HepG2 (cell line): ENCODE measurements around the gene IGLL1. TPM values are rescaled to one million over a fixed set of nuclear protein-coding genes. Genes with fewer than 3 reads are reported as not detected.

Source experiments
- CEBPB ChIP-seq: IDR thresholded peaks from 2 replicates; pipeline ENCODE4 v1.6.1; 2011; ENCODE audit warnings: low read depth, low read length, improper control_type of control experiment, borderline replicate concordance
- FOSL1 ChIP-seq: sonication (generic); formaldehyde crosslinking; IDR thresholded peaks from 2 replicates; pipeline ENCODE4 v1.9.0; 2021; ENCODE audit warnings: missing genetic modification reagents, borderline replicate concordance
- GLI4 ChIP-seq: sonication (generic); formaldehyde crosslinking; IDR thresholded peaks from 2 replicates; pipeline ENCODE4 v1.5.1; 2020; ENCODE audit warnings: missing genetic modification reagents, mild to moderate bottlenecking, moderate library complexity, borderline replicate concordance
- HNRNPLL ChIP-seq: fragments of 200-400 bp; formaldehyde crosslinking; IDR thresholded peaks from 2 replicates; pipeline ENCODE4 v1.6.1; 2017; ENCODE audit warnings: mild to moderate bottlenecking, low read depth, low read length; ENCODE audit not compliant: poor library complexity, severe bottlenecking
- HNRNPUL1 ChIP-seq: fragments of 200-400 bp; formaldehyde crosslinking; IDR thresholded peaks from 2 replicates; pipeline ENCODE4 v1.6.1; 2017; ENCODE audit warnings: low read depth, mild to moderate bottlenecking, low read length, moderate library complexity
- KDM5B ChIP-seq: sonication (generic); formaldehyde crosslinking; IDR thresholded peaks from 2 replicates; pipeline ENCODE4 v1.4.0; 2020; ENCODE audit warnings: missing genetic modification reagents, mild to moderate bottlenecking, borderline replicate concordance
- PAWR ChIP-seq: sonication (generic); formaldehyde crosslinking; IDR thresholded peaks from 2 replicates; pipeline ENCODE4 v1.4.0; 2020; ENCODE audit warnings: missing genetic modification reagents, mild to moderate bottlenecking, borderline replicate concordance
- PCBP2 ChIP-seq: fragments of 200-400 bp; formaldehyde crosslinking; optimal IDR thresholded peaks from 2 replicates; pipeline ENCODE3; 2018; ENCODE audit warnings: low read length, low read depth; ENCODE audit not compliant: poor library complexity, severe bottlenecking
- POLR2G ChIP-seq: fragments of 200-400 bp; formaldehyde crosslinking; IDR thresholded peaks from 2 replicates; pipeline ENCODE4 v1.6.1; 2018; ENCODE audit warnings: mild to moderate bottlenecking, low read depth, low read length, moderate library complexity
- REPIN1 ChIP-seq: sonication (generic); formaldehyde crosslinking; IDR thresholded peaks from 2 replicates; pipeline ENCODE4 v1.8.0; 2022; ENCODE audit warnings: missing genetic modification reagents, low read depth, mild to moderate bottlenecking, borderline replicate concordance
- RFX3 ChIP-seq: IDR thresholded peaks from 2 replicates; pipeline ENCODE4 v1.6.1; 2016; ENCODE audit warnings: missing biosample characterization, missing genetic modification reagents
- SMAD9 ChIP-seq: sonication (generic); formaldehyde crosslinking; IDR thresholded peaks from 2 replicates; pipeline ENCODE4 v1.5.1; 2020; ENCODE audit warnings: mild to moderate bottlenecking, missing genetic modification reagents
- TGIF2 ChIP-seq: IDR thresholded peaks from 2 replicates; pipeline ENCODE4 v1.6.1; 2016; ENCODE audit warnings: control low read depth, missing compliant biosample characterization
- ZMAT3 ChIP-seq: sonication (generic); formaldehyde crosslinking; conservative IDR thresholded peaks from 2 replicates; pipeline ENCODE4 v1.7.0; 2021; ENCODE audit warnings: missing genetic modification reagents
- ZNF101 ChIP-seq: sonication (generic); formaldehyde crosslinking; IDR thresholded peaks from 2 replicates; pipeline ENCODE4 v1.4.0; 2020; ENCODE audit warnings: mild to moderate bottlenecking, low read depth, missing genetic modification reagents, borderline replicate concordance
- ZNF354B ChIP-seq: sonication (generic); formaldehyde crosslinking; IDR thresholded peaks from 2 replicates; pipeline ENCODE4 v1.8.0; 2022; ENCODE audit warnings: mild to moderate bottlenecking, missing genetic modification reagents
- ZNF501 ChIP-seq: sonication (generic); formaldehyde crosslinking; IDR thresholded peaks from 2 replicates; pipeline ENCODE4 v1.5.1; 2020; ENCODE audit warnings: mild to moderate bottlenecking, moderate library complexity, missing genetic modification reagents
- ZNF510 ChIP-seq: sonication (generic); formaldehyde crosslinking; IDR thresholded peaks from 2 replicates; pipeline ENCODE4 v1.4.0; 2020; ENCODE audit warnings: low read depth, mild to moderate bottlenecking, missing genetic modification reagents
- ZNF547 ChIP-seq: sonication (generic); formaldehyde crosslinking; IDR thresholded peaks from 2 replicates; pipeline ENCODE4 v1.5.1; 2020; ENCODE audit warnings: mild to moderate bottlenecking, missing genetic modification reagents
- ZNF572 ChIP-seq: sonication (generic); formaldehyde crosslinking; IDR thresholded peaks from 2 replicates; pipeline ENCODE4 v1.5.1; 2020; ENCODE audit warnings: mild to moderate bottlenecking, missing genetic modification reagents
- polyA plus RNA-seq, 8 experiments: library from polyadenylated mRNA; depleted of rRNA in 3 of 8; stranded (reverse) in 7 of 8; unstranded in 1 of 8; fragments of >200 nt; fragmentation: Illumina TruSeq in 4 of 8; extraction: Trizol in 4 of 8; gene quantifications; 2 replicates each; pipeline versions ENCODE4 v1.2.1 to v1.2.3, GENCODE V29; 2011 to 2016; ENCODE audit warnings: low read depth in 4 of 8, missing spikeins in 1 of 8, mixed read lengths in 1 of 8; ENCODE audit not compliant: insufficient read depth in 1 of 8
- total RNA-seq, 5 experiments: library from RNA; depleted of rRNA; stranded (reverse); fragments of >200 nt; fragmentation: Illumina TruSeq; extraction: Trizol; gene quantifications; 2 replicates each; pipeline ENCODE4 v1.2.3, GENCODE V29; 2016; ENCODE audit warnings: low read depth in 1 of 5
- TF ChIP-seq, protein P1 (sequence below): sonication (generic); formaldehyde crosslinking; IDR thresholded peaks from 2 replicates; pipeline ENCODE4 v1.4.0; 2020; ENCODE audit warnings: missing genetic modification reagents, borderline replicate concordance
- TF ChIP-seq, protein P2 (sequence below): sonication (generic); formaldehyde crosslinking; IDR thresholded peaks from 2 replicates; pipeline ENCODE4 v1.4.0; 2020; ENCODE audit warnings: missing genetic modification reagents, borderline replicate concordance
- TF ChIP-seq, protein P3 (sequence below): sonication (generic); formaldehyde crosslinking; IDR thresholded peaks from 2 replicates; pipeline ENCODE4 v1.8.0; 2022; ENCODE audit warnings: low read depth, missing genetic modification reagents
- TF ChIP-seq, protein P4 (sequence below): IDR thresholded peaks from 2 replicates; pipeline ENCODE4 v1.6.1; 2012; ENCODE audit warnings: inconsistent platforms

IGLL1 gene
- total and polyA plus RNA-seq, 2 of the 13 experiments (the other 11 are each of a cell fraction or from before 2014, with no cell fraction given), result not detected

DNA sequence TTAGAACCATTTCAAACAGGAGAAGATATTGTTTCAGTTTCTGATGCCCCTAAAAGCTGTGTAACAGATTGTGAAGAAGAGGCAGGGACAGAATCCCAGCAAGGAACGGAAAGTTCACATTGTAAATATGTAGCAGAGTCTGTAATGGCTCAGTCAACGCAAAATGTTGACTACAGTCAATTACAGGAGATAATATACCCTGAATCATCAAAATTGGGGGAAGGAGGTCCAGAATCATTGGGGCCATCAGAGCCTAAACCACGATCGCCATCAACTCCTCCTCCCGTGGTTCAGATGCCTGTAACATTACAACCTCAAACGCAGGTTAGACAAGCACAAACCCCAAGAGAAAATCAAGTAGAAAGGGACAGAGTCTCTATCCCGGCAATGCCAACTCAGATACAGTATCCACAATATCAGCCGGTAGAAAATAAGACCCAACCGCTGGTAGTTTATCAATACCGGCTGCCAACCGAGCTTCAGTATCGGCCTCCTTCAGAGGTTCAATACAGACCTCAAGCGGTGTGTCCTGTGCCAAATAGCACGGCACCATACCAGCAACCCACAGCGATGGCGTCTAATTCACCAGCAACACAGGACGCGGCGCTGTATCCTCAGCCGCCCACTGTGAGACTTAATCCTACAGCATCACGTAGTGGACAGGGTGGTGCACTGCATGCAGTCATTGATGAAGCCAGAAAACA is 40.8 kb downstream of the IGLL1 start (continued):
- no peak for TF ChIP-seq ZNF501 (CRISPR knock-in tag)
- TF ChIP-seq KDM5B (CRISPR knock-in tag), result no peak; the same call in 1 of the 2 replicates
- no peak for TF ChIP-seq HNRNPLL
- TF ChIP-seq POLR2G, result no peak
- no peak for TF ChIP-seq PCBP2
- TF ChIP-seq, protein P1, sequence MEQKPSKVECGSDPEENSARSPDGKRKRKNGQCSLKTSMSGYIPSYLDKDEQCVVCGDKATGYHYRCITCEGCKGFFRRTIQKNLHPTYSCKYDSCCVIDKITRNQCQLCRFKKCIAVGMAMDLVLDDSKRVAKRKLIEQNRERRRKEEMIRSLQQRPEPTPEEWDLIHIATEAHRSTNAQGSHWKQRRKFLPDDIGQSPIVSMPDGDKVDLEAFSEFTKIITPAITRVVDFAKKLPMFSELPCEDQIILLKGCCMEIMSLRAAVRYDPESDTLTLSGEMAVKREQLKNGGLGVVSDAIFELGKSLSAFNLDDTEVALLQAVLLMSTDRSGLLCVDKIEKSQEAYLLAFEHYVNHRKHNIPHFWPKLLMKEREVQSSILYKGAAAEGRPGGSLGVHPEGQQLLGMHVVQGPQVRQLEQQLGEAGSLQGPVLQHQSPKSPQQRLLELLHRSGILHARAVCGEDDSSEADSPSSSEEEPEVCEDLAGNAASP (CRISPR knock-in tag), result peak; percentile 70; the same call in 1 of the 2 replicates
- TF ChIP-seq ZNF354B (CRISPR knock-in tag), result no peak
- TF ChIP-seq HNRNPUL1, result no peak
- no peak for TF ChIP-seq ZNF101 (CRISPR knock-in tag)
- no peak for TF ChIP-seq RFX3
- TF ChIP-seq, protein P2, sequence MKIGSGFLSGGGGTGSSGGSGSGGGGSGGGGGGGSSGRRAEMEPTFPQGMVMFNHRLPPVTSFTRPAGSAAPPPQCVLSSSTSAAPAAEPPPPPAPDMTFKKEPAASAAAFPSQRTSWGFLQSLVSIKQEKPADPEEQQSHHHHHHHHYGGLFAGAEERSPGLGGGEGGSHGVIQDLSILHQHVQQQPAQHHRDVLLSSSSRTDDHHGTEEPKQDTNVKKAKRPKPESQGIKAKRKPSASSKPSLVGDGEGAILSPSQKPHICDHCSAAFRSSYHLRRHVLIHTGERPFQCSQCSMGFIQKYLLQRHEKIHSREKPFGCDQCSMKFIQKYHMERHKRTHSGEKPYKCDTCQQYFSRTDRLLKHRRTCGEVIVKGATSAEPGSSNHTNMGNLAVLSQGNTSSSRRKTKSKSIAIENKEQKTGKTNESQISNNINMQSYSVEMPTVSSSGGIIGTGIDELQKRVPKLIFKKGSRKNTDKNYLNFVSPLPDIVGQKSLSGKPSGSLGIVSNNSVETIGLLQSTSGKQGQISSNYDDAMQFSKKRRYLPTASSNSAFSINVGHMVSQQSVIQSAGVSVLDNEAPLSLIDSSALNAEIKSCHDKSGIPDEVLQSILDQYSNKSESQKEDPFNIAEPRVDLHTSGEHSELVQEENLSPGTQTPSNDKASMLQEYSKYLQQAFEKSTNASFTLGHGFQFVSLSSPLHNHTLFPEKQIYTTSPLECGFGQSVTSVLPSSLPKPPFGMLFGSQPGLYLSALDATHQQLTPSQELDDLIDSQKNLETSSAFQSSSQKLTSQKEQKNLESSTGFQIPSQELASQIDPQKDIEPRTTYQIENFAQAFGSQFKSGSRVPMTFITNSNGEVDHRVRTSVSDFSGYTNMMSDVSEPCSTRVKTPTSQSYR, result no peak
- TF ChIP-seq ZNF572, result no peak
- peak; percentile 57; the same call in 1 of the 2 replicates for TF ChIP-seq REPIN1 (CRISPR knock-in tag)
- TF ChIP-seq GLI4 (CRISPR knock-in tag), result no peak
- no peak for TF ChIP-seq FOSL1 (CRISPR knock-in tag)
- no peak for TF ChIP-seq ZMAT3 (CRISPR knock-in tag)
- TF ChIP-seq, protein P3, sequence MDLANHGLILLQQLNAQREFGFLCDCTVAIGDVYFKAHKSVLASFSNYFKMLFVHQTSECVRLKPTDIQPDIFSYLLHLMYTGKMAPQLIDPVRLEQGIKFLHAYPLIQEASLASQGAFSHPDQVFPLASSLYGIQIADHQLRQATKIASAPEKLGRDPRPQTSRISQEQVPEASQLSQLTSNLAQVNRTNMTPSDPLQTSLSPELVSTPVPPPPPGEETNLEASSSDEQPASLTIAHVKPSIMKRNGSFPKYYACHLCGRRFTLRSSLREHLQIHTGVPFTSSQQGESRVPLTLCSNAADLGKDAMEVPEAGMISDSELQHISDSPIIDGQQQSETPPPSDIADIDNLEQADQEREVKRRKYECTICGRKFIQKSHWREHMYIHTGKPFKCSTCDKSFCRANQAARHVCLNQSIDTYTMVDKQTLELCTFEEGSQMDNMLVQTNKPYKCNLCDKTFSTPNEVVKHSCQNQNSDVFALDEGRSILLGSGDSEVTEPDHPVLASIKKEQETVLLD, result no peak
- no peak for TF ChIP-seq ZNF510 (CRISPR knock-in tag)
- no peak for TF ChIP-seq CEBPB
- TF ChIP-seq ZNF547, result no peak
- peak; percentile 50; the same call in 1 of the 2 replicates for TF ChIP-seq TGIF2 (CRISPR knock-in tag)
- TF ChIP-seq PAWR (CRISPR knock-in tag), result no peak
- TF ChIP-seq SMAD9, result no peak
- TF ChIP-seq, protein P4, sequence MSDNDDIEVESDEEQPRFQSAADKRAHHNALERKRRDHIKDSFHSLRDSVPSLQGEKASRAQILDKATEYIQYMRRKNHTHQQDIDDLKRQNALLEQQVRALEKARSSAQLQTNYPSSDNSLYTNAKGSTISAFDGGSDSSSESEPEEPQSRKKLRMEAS, result no peak; the same call in 1 of the 2 replicates
